ENCODE data around the gene MEGF6. TPM values are rescaled to one million over a fixed set of nuclear protein-coding genes. Genes with fewer than 3 reads are reported as not detected.

MEGF6 gene
- total RNA-seq, 2 donors from 2014 or later = 63.1 to 63.8 TPM

GRCh38 chr1:3481046-3481445 lies 130.3 kb downstream of the MEGF6 start:
- no peaks in the 10 kb centered on the region for H3K9me3 ChIP-seq (ENCODE audit: control insufficient read depth, low read length, poor library complexity, severe bottlenecking)
- DNase-seq (no peak), ATAC-seq (no peak)
- Mint-ChIP-seq H3K4me3 (no peak overlapping the region), H3K27ac (no peak overlapping the region), H3K4me1 (peaks cover 2% of the 10 kb centered on the region), H3K27me3 (no peaks in the 10 kb centered on the region), H3K36me3 (ENCODE audit: low read depth) (no peaks in the 10 kb centered on the region)

DNA sequence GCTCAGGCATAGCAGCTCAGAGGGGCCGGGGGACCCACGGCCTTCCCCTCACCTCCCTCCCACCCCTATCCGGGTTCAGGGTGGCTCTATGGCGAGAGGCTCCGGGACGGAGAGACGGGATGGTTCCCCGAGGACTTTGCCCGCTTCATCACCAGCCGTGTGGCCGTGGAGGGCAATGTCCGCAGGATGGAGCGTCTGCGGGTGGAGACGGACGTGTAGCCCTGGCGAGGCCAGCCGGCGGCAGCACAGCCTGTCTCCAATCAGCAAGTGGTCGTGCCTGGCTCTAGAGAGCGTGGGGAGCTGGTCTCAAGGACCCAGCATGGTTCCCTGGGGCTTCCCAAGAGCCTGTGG lies 131.0 kb downstream of the MEGF6 start:
- H3K9me3 ChIP-seq (ENCODE audit: control insufficient read depth, low read length, poor library complexity, severe bottlenecking) = no peaks in the 10 kb centered on the region
- Mint-ChIP-seq H3K27me3 (no peaks in the 10 kb centered on the region), H3K4me3 (no peak overlapping the region), H3K4me1 (peaks cover 2% of the 10 kb centered on the region), H3K36me3 (ENCODE audit: low read depth) (no peaks in the 10 kb centered on the region), H3K27ac (no peak overlapping the region)
- DNase-seq (no peak), ATAC-seq (no peak)

DNA sequence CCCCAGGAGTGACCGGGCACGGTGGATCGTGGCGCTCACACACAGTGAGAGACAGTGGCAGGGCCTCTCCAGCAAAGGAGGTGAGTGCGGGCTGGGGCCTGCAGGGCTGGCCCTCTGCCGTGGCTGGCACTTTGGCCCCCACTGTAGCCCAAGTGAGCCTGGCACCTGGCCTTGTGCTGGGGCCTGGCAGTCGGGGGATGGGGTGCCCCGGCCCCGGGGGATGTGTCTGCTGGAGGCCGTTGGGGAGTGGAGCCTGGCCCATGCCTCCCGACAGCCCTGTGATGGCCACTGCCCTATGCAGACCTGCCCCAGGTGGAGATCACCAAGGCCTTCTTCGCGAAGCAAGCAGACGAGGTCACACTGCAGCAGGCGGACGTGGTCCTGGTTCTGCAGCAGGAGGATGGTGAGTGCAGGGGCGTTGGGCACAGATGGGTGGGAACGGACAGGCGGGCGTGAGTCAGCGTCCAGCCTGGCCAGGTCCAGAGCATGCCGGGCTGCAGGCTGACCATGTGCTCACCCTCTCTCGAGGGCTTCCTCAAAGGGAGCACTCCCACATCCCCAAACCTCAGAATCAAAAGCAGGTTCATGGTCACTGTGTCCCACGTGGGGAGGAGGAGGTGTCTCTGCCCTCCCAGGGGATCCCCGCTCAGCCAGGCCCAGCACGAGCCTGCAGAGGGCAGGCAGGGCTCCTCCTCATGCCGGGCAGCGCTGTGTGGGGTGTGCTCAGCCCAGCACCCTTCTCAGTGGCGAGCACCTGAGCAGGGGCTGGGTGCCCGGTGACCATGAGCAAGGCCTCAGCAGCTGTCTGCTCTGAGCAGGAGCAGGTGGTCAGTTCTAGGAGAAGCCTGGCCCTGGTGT lies 131.6 kb downstream of the MEGF6 start:
- H3K4me1 Mint-ChIP-seq = peaks cover 2% of the 10 kb centered on the region
- no peak overlapping the region for H3K27ac Mint-ChIP-seq
- no peaks in the 10 kb centered on the region for H3K9me3 ChIP-seq (ENCODE audit: control insufficient read depth, low read length, poor library complexity, severe bottlenecking)
- H3K27me3 Mint-ChIP-seq = no peaks in the 10 kb centered on the region
- DNase-seq (no peak), ATAC-seq (no peak)
- H3K36me3 Mint-ChIP-seq (ENCODE audit: low read depth) = no peaks in the 10 kb centered on the region
- no peak overlapping the region for H3K4me3 Mint-ChIP-seq

DNA sequence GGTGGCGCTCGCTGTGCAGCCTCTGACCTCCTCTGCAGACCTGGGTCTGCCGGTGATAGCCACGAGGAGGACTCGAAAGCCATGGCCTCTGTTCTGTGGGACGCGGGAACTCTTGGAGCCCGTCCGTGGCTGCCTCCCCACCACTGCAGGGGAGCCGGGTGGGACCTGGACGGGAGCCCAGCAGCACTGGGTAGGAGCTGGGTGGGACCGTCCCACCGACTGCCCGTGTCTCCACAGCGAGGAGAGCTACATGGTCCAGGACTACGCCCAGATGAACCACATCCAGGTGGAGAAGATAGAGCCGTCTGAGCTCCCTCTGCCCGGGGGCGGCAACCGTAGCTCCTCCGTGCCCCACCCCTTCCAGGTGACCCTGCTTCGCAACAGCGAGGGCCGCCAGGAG lies 133.1 kb downstream of the MEGF6 start:
- Mint-ChIP-seq H3K27ac (no peak overlapping the region), H3K4me3 (no peak overlapping the region), H3K36me3 (ENCODE audit: low read depth) (no peaks in the 10 kb centered on the region), H3K4me1 (peaks cover 2% of the 10 kb centered on the region), H3K27me3 (peaks cover 5% of the 10 kb centered on the region)
- ATAC-seq (no peak), DNase-seq (no peak)
- no peaks in the 10 kb centered on the region for H3K9me3 ChIP-seq (ENCODE audit: control insufficient read depth, low read length, poor library complexity, severe bottlenecking)

GRCh38 chr1:3477241-3477995 lies 133.9 kb downstream of the MEGF6 start:
- Mint-ChIP-seq H3K27ac (no peak overlapping the region), H3K4me3 (no peak overlapping the region), H3K27me3 (peaks cover 5% of the 10 kb centered on the region), H3K36me3 (ENCODE audit: low read depth) (no peaks in the 10 kb centered on the region), H3K4me1 (peaks cover 2% of the 10 kb centered on the region)
- DNase-seq = no peak
- no peak for ATAC-seq
- H3K9me3 ChIP-seq (ENCODE audit: control insufficient read depth, low read length, poor library complexity, severe bottlenecking) = no peaks in the 10 kb centered on the region

DNA sequence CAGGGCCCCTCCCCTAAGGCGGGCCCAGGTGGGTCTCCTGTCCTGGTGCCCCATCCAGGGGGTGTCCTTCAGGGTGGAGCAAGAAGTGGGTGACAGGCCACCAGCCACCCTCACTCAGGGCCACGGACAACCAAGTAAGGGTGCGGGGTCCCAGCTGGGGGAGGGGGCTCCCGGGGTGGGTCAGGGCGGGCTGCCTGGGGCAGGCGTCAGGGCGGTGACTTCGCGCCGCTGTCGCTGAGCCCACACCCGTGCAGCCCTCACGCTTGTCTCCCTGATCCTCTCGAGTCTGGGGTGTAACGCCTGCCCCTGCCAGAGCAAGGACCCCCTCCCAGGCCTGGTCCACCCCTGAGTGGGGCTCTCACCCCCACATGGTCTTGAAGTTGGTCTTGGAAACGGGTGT lies 134.6 kb downstream of the MEGF6 start:
- ATAC-seq (no peak), DNase-seq (no peak)
- Mint-ChIP-seq H3K4me1 (peaks cover 2% of the 10 kb centered on the region), H3K36me3 (ENCODE audit: low read depth) (no peaks in the 10 kb centered on the region), H3K27ac (no peak overlapping the region), H3K27me3 (peaks cover 5% of the 10 kb centered on the region), H3K4me3 (no peak overlapping the region)
- H3K9me3 ChIP-seq (ENCODE audit: control insufficient read depth, low read length, poor library complexity, severe bottlenecking) = no peaks in the 10 kb centered on the region

GRCh38 chr1:3475839-3476573 lies 135.3 kb downstream of the MEGF6 start:
- ATAC-seq (no peak), DNase-seq (no peak)
- Mint-ChIP-seq H3K27me3 (peaks cover 5% of the 10 kb centered on the region), H3K27ac (no peak overlapping the region), H3K4me1 (peaks cover 2% of the 10 kb centered on the region), H3K36me3 (ENCODE audit: low read depth) (no peaks in the 10 kb centered on the region), H3K4me3 (no peak overlapping the region)
- H3K9me3 ChIP-seq (ENCODE audit: control insufficient read depth, low read length, poor library complexity, severe bottlenecking) = no peaks in the 10 kb centered on the region

GRCh38 chr1:3474421-3474820 lies 136.9 kb downstream of the MEGF6 start:
- H3K9me3 ChIP-seq (ENCODE audit: control insufficient read depth, low read length, poor library complexity, severe bottlenecking) = no peaks in the 10 kb centered on the region
- Mint-ChIP-seq H3K4me3 (no peak overlapping the region), H3K36me3 (ENCODE audit: low read depth) (peaks cover 2% of the 10 kb centered on the region), H3K4me1 (peaks cover 6% of the 10 kb centered on the region), H3K27me3 (peaks cover 5% of the 10 kb centered on the region), H3K27ac (no peak overlapping the region)
- DNase-seq (no peak), ATAC-seq (no peak)

DNA sequence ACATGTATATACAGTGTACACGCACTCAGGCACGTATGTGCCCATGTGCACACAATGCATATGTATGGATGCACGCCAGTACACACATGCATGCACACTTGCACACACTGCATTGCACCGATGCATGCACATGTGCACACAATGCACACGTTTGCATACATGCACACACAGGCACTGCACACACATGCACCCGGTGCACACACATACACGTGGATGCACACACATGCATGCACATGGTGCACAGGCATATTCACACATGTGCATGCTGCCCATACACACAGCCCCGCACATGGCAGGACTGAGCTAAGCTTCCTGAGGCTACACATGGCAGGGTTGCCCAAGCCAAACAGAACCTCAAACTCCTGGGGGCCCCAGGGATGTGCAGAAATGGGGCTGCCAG lies 137.3 kb downstream of the MEGF6 start:
- ATAC-seq = no peak
- no peak for DNase-seq
- Mint-ChIP-seq H3K27me3 (peaks cover 5% of the 10 kb centered on the region), H3K4me3 (no peak overlapping the region), H3K36me3 (ENCODE audit: low read depth) (peaks cover 2% of the 10 kb centered on the region), H3K4me1 (peaks cover 6% of the 10 kb centered on the region), H3K27ac (no peak overlapping the region)
- H3K9me3 ChIP-seq (ENCODE audit: control insufficient read depth, low read length, poor library complexity, severe bottlenecking) = no peaks in the 10 kb centered on the region

DNA sequence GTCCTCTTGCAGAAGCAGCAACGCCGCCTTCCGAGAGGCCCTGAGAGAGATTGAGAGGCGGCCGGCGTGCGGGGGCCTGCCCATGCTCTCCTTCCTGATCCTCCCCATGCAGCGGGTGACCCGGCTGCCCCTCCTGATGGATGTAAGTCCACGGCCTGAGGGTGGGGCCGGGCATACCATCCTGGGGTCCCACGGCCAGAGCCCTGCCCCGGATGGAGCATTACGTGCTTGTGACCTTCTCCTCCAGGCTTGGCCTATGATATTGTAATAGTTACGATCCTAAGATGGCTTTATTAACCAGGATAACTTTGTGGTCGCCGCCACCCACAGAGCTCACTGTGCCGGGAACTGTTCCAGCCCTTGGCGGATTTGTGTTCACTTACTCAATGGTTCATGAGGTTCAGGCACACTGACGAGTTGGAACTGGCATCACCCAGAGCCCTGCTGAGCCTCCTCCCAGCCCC lies 137.9 kb downstream of the MEGF6 start:
- no peak overlapping the region for H3K4me3 Mint-ChIP-seq
- H3K27me3 Mint-ChIP-seq = peaks cover 5% of the 10 kb centered on the region
- peaks cover 2% of the 10 kb centered on the region for H3K36me3 Mint-ChIP-seq (ENCODE audit: low read depth)

DNA sequence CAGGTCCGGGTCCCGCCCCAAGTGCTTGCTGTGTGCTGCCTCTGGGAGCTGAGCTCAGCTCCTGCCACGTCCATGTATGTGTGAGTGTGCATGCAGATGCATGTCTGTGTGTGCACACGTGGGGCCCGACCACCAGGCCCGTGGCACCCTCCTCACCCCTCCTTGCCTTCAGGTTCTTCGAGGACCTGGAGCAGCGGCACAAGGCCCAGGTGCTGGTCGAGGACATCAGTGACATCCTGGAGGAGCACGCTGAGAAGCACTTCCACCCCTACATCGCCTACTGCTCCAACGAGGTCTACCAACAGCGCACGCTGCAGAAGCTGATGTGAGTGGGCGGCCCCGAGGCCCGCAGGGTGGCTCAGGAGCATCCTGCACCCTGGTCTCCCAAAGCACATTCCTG lies 138.4 kb downstream of the MEGF6 start:
- DNase-seq (no peak), ATAC-seq (no peak)
- H3K36me3 Mint-ChIP-seq (ENCODE audit: low read depth) = peaks cover 2% of the 10 kb centered on the region
- no peak overlapping the region for H3K27ac Mint-ChIP-seq
- H3K4me3 Mint-ChIP-seq = no peak overlapping the region
- H3K27me3 Mint-ChIP-seq = peaks cover 5% of the 10 kb centered on the region
- peaks cover 6% of the 10 kb centered on the region for H3K4me1 Mint-ChIP-seq
- no peaks in the 10 kb centered on the region for H3K9me3 ChIP-seq (ENCODE audit: control insufficient read depth, low read length, poor library complexity, severe bottlenecking)

More for the DNA sequence above, 137.9 kb downstream of the MEGF6 start:
- DNase-seq = no peak
- ATAC-seq = no peak
- Mint-ChIP-seq H3K27ac (no peak overlapping the region), H3K4me1 (peaks cover 6% of the 10 kb centered on the region)
- H3K9me3 ChIP-seq (ENCODE audit: control insufficient read depth, low read length, poor library complexity, severe bottlenecking) = no peaks in the 10 kb centered on the region

GRCh38 chr1:3472088-3472850 lies 139.0 kb downstream of the MEGF6 start:
- peaks cover 5% of the 10 kb centered on the region for H3K27me3 Mint-ChIP-seq
- no peak for ATAC-seq
- peaks cover 6% of the 10 kb centered on the region for H3K4me1 Mint-ChIP-seq

More at GRCh38 chr1:3472088-3472850, 139.0 kb downstream of the MEGF6 start:
- no peak overlapping the region for H3K27ac Mint-ChIP-seq
- H3K4me3 Mint-ChIP-seq = no peak overlapping the region
- H3K9me3 ChIP-seq (ENCODE audit: control insufficient read depth, low read length, poor library complexity, severe bottlenecking) = no peaks in the 10 kb centered on the region
- DNase-seq = no peak
- peaks cover 2% of the 10 kb centered on the region for H3K36me3 Mint-ChIP-seq (ENCODE audit: low read depth)
